MM.1S (cell line): ENCODE data around the gene FETUB.

Source experiments
- EZH2 ChIP-seq: fragments of 300-600 bp; sonication (generic); optimal IDR thresholded peaks from 2 replicates; pipeline ENCODE3; 2017; ENCODE audit warnings: low read depth, mild to moderate bottlenecking, antibody characterized with exemption, low read length, mixed read lengths
- EZH2phosphoT487 ChIP-seq: fragments of 300-600 bp; sonication (generic); IDR thresholded peaks from 2 replicates; pipeline ENCODE4 v1.6.1; 2018; ENCODE audit warnings: antibody characterized with exemption, low read length
- TF ChIP-seq, protein P1 (sequence below): fragments of 300-600 bp; sonication (generic); IDR thresholded peaks from 2 replicates; pipeline ENCODE4 v1.5.1; 2016; ENCODE audit warnings: antibody characterized with exemption, low read length, mixed read lengths

- TF ChIP-seq, protein P1, sequence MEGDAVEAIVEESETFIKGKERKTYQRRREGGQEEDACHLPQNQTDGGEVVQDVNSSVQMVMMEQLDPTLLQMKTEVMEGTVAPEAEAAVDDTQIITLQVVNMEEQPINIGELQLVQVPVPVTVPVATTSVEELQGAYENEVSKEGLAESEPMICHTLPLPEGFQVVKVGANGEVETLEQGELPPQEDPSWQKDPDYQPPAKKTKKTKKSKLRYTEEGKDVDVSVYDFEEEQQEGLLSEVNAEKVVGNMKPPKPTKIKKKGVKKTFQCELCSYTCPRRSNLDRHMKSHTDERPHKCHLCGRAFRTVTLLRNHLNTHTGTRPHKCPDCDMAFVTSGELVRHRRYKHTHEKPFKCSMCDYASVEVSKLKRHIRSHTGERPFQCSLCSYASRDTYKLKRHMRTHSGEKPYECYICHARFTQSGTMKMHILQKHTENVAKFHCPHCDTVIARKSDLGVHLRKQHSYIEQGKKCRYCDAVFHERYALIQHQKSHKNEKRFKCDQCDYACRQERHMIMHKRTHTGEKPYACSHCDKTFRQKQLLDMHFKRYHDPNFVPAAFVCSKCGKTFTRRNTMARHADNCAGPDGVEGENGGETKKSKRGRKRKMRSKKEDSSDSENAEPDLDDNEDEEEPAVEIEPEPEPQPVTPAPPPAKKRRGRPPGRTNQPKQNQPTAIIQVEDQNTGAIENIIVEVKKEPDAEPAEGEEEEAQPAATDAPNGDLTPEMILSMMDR: no peak
- TF ChIP-seq EZH2 (no peak), EZH2phosphoT487 (no peak)
Measured at GRCh38 chr3:186635532-186635931, 4.7 kb upstream of the FETUB start.
